ENCODE results near the gene PTPDC1.

PTPDC1 gene

GRCh38 chr9:94156348-94157049, 72.2 kb downstream of the PTPDC1 start:
- Histone ChIP-seq H3K9ac (ENCODE audit: low read length in 2 of 2) (no peak overlapping the region), H3K27ac (ENCODE audit: low read length) (peak overlapping the region; percentile 46), H3K4me1 (ENCODE audit: control insufficient read depth, insufficient read depth, low read length) (peaks cover 21% of the 10 kb centered on the region), H3K36me3 (ENCODE audit: control insufficient read depth in 2 of 2, insufficient read depth in 2 of 2, low read length in 2 of 2) (no peaks in the 10 kb centered on the region), H3K4me3 (ENCODE audit: low read length in 2 of 2) (peak overlapping the region in 1 of 2 donors; percentile 35), H3K9me3 (ENCODE audit: control insufficient read depth in 2 of 2, low read length in 2 of 2) (no peaks in the 10 kb centered on the region), H3K27me3 (ENCODE audit: control insufficient read depth in 1 of 2, insufficient read depth in 2 of 2, low read length in 2 of 2) (no peaks in the 10 kb centered on the region)

GRCh38 chr9:94157050-94157801, 73.0 kb downstream of the PTPDC1 start:
- no peaks in the 10 kb centered on the region for H3K9me3 ChIP-seq (ENCODE audit: control insufficient read depth in 2 of 2, low read length in 2 of 2)
- peak overlapping the region in 1 of 2 donors; percentile 35 for H3K4me3 ChIP-seq (ENCODE audit: low read length in 2 of 2)
- no peaks in the 10 kb centered on the region for H3K36me3 ChIP-seq (ENCODE audit: control insufficient read depth in 2 of 2, insufficient read depth in 2 of 2, low read length in 2 of 2)
- H3K27me3 ChIP-seq (ENCODE audit: control insufficient read depth in 1 of 2, insufficient read depth in 2 of 2, low read length in 2 of 2) = no peaks in the 10 kb centered on the region
- H3K9ac ChIP-seq (ENCODE audit: low read length in 2 of 2) = no peak overlapping the region
- H3K27ac ChIP-seq (ENCODE audit: low read length) = peak overlapping the region; percentile 46
- peaks cover 21% of the 10 kb centered on the region for H3K4me1 ChIP-seq (ENCODE audit: control insufficient read depth, insufficient read depth, low read length)
